HG03457 (cell line): ENCODE measurements around the gene RDX.
"Not testable (repeated sequence)": the region's sequence is repeated elsewhere in the genome, so short reads cannot be mapped to it uniquely, and the experiment has no call there.

Experiments used
- ATAC-seq: cut with Tn5 transposase; IDR thresholded peaks from one replicate; pipeline ENCODE4 v1.9.1; 2021; ENCODE audit warnings: moderate number of reproducible peaks; ENCODE audit not compliant: unreplicated experiment

The RDX gene

GRCh38 chr11:110280595-110280994 lies 15.8 kb downstream of the RDX start:
- ATAC-seq: not testable (repeated sequence)

- ATAC-seq: no peak
Measured at GRCh38 chr11:110279881-110280280, 16.5 kb downstream of the RDX start.

- ATAC-seq: no peak
Measured at GRCh38 chr11:110272919-110273318, 23.5 kb downstream of the RDX start.

GRCh38 chr11:110269996-110270395 lies 26.4 kb downstream of the RDX start:
- ATAC-seq: no peak

- ATAC-seq: no peak
Measured at GRCh38 chr11:110268441-110268840, 28.0 kb downstream of the RDX start.

- ATAC-seq: no peak
Measured at GRCh38 chr11:110262072-110262403, 34.4 kb downstream of the RDX start.

GRCh38 chr11:110261195-110262071 lies 35.0 kb downstream of the RDX start:
- ATAC-seq: no peak

- no peak for ATAC-seq
Measured at GRCh38 chr11:110253525-110253924, 42.9 kb downstream of the RDX start.

- no peak for ATAC-seq
Measured at GRCh38 chr11:110251836-110252235, 44.6 kb downstream of the RDX start.

GRCh38 chr11:110250168-110250567 lies 46.2 kb downstream of the RDX start:
- ATAC-seq: no peak

- ATAC-seq: no peak
Measured at GRCh38 chr11:110249766-110250165, 46.6 kb downstream of the RDX start.

GRCh38 chr11:110249066-110249465 lies 47.3 kb downstream of the RDX start:
- ATAC-seq: no peak

GRCh38 chr11:110243791-110244190 lies 52.6 kb downstream of the RDX start:
- ATAC-seq: no peak

- no peak for ATAC-seq
Measured at GRCh38 chr11:110242746-110243145, 53.7 kb downstream of the RDX start.

- ATAC-seq: no peak
Measured at GRCh38 chr11:110242188-110242587, 54.2 kb downstream of the RDX start.

- no peak for ATAC-seq
Measured at GRCh38 chr11:110235966-110236365, 60.4 kb downstream of the RDX start.

GRCh38 chr11:110230377-110230776 lies 66.0 kb downstream of the RDX start:
- no peak for ATAC-seq

GRCh38 chr11:110219006-110219785 lies 77.2 kb downstream of the RDX start:
- ATAC-seq: no peak

- ATAC-seq: no peak
Measured at GRCh38 chr11:110217936-110218335, 78.5 kb downstream of the RDX start.

GRCh38 chr11:110217223-110217877 lies 79.1 kb downstream of the RDX start:
- ATAC-seq: no peak

- not testable (repeated sequence) for ATAC-seq
Measured at GRCh38 chr11:110209313-110209694, 87.1 kb downstream of the RDX start.
